Epithelial cell of proximal tubule (primary cell): ENCODE results near the gene RAPGEF1. TPM values are rescaled to one million over a fixed set of nuclear protein-coding genes. Genes with fewer than 3 reads are reported as not detected.

ENCODE experiments used
- DNase-seq: peaks from one replicate; pipeline ENCODE4 v3.0.0-alpha.2; 2011; ENCODE audit warnings: low read depth
- H3K4me3 ChIP-seq: 2 replicates; pipeline ENCODE4 v1.5.1; 2011; ENCODE audit warnings: low read depth, mild to moderate bottlenecking, low read length
- CTCF ChIP-seq: conservative IDR thresholded peaks from 2 replicates; pipeline ENCODE4 v1.5.1; 2012; ENCODE audit warnings: low read depth, mild to moderate bottlenecking, low read length
- total RNA-seq: library from RNA; depleted of rRNA; stranded (reverse); fragments of >200 nt; gene quantifications from 2 replicates; pipeline ENCODE4 v1.2.3, GENCODE V29; 2015

RAPGEF1 gene
- total RNA-seq, 1 donor from 2014 or later, result 34.8 TPM

- DNase-seq, result no peak
- no peak overlapping the region for H3K4me3 ChIP-seq
- TF ChIP-seq CTCF, result no peak
Measured at GRCh38 chr9:131622523-131622922, 117.4 kb downstream of the RAPGEF1 start.

GRCh38 chr9:131621551-131622358, 118.1 kb downstream of the RAPGEF1 start:
- H3K4me3 ChIP-seq, result no peak overlapping the region
- DNase-seq, result no peak
- TF ChIP-seq CTCF, result no peak

- no peak for DNase-seq
- TF ChIP-seq CTCF, result no peak
- no peak overlapping the region for H3K4me3 ChIP-seq
Measured at GRCh38 chr9:131620764-131621520, 118.9 kb downstream of the RAPGEF1 start.

GRCh38 chr9:131619680-131620079, 120.2 kb downstream of the RAPGEF1 start:
- DNase-seq, result no peak
- no peak for TF ChIP-seq CTCF
- H3K4me3 ChIP-seq, result no peak overlapping the region

- H3K4me3 ChIP-seq, result no peak overlapping the region
- TF ChIP-seq CTCF, result no peak
- no peak for DNase-seq
Measured at GRCh38 chr9:131618785-131619184, 121.1 kb downstream of the RAPGEF1 start.

- DNase-seq, result no peak
- H3K4me3 ChIP-seq, result no peak overlapping the region
- no peak for TF ChIP-seq CTCF
Measured at GRCh38 chr9:131618071-131618479, 121.8 kb downstream of the RAPGEF1 start.
